ENCODE measurements around the gene ATF5. TPM values are rescaled to one million over a fixed set of nuclear protein-coding genes. Genes with fewer than 3 reads are reported as not detected.

ATF5 gene
- total and polyA plus RNA-seq, 2 of the 8 experiments (the other 6 are each of a cell fraction or from before 2014, with no cell fraction given): 6.2 to 13.1 TPM

GRCh38 chr19:49894011-49894664, 34.9 kb upstream of the ATF5 start:
- Histone ChIP-seq H2BK20ac (ENCODE audit: low read length) (no peak overlapping the region), H3K4me1 (replicated peaks in 1 of 4; ENCODE audit: control insufficient read depth in 3 of 4, insufficient read depth in 4 of 4, low read length in 3 of 4) (peaks cover 0 to 15% (median 8%) of the 10 kb centered on the region in 4 experiments; a peak in 5 of 7 replicates), H4K5ac (ENCODE audit: insufficient read length, low read depth, low read length) (no peak overlapping the region), H3K4me2 (ENCODE audit: insufficient read depth in 1 of 2, low read depth in 2 of 2, low read length in 2 of 2) (no peak overlapping the region), H2BK120ac (replicated peaks; ENCODE audit: low read depth, low read length) (no peak overlapping the region), H3K27me3 (replicated peaks in 1 of 4; ENCODE audit: control insufficient read depth in 3 of 4, extremely low read depth in 1 of 4, insufficient read depth in 3 of 4, low read length in 3 of 4) (peaks cover 0 to 9% (median 5%) of the 10 kb centered on the region in 4 experiments; a peak in 4 of 7 replicates), H2BK15ac (ENCODE audit: low read length) (no peak overlapping the region), H3K9ac (replicated peaks in 1 of 4; ENCODE audit: extremely low read depth in 1 of 4, low read depth in 3 of 4, low read length in 3 of 4) (no peak overlapping the region), H3K4ac (replicated peaks; ENCODE audit: insufficient read length, low read depth, low read length) (no peak overlapping the region), H3K18ac (ENCODE audit: extremely low read depth, low read length) (no peak overlapping the region), H4K20me1 (replicated peaks in 1 of 2; ENCODE audit: control insufficient read depth in 1 of 2, insufficient read depth in 2 of 2, low read length in 2 of 2) (peaks cover 0 to 1% of the 10 kb centered on the region in 2 experiments), H3K56ac (replicated peaks; ENCODE audit: insufficient read length, low read depth, low read length) (no peak overlapping the region), H4K8ac (ENCODE audit: extremely low read depth, insufficient read depth, low read length) (no peak overlapping the region), H3K23me2 (ENCODE audit: low read depth, low read length) (peaks cover 2% of the 10 kb centered on the region; the same call in 1 of the 2 replicates), H2BK12ac (ENCODE audit: low read depth, low read length) (no peak overlapping the region), H2AFZ (ENCODE audit: low read length) (no peak overlapping the region), H3K79me1 (ENCODE audit: low read depth, low read length) (no peaks in the 10 kb centered on the region), H3K36me3 (ENCODE audit: control insufficient read depth in 2 of 4, insufficient read depth in 4 of 4, low read length in 3 of 4) (peaks cover 0 to 4% (median 0%) of the 10 kb centered on the region in 4 experiments; a peak in 2 of 8 replicates), H3K4me3 (ENCODE audit: extremely low read depth in 1 of 4, insufficient read depth in 2 of 4, low read depth in 3 of 4, low read length in 4 of 4) (no peak overlapping the region), H2AK5ac (ENCODE audit: low read depth, low read length) (no peak overlapping the region), H4K91ac (replicated peaks; ENCODE audit: insufficient read length, low read length) (no peak overlapping the region), H3K79me2 (ENCODE audit: control insufficient read depth in 1 of 2, insufficient read depth in 2 of 2, low read length in 2 of 2) (no peaks in the 10 kb centered on the region), H3K14ac (ENCODE audit: insufficient read length) (no peak overlapping the region), H2BK5ac (ENCODE audit: low read depth, low read length) (no peak overlapping the region), H3K27ac (ENCODE audit: low read depth, low read length) (no peak overlapping the region), H3K9me3 (ENCODE audit: insufficient read depth in 2 of 2, low read depth in 1 of 2, low read length in 1 of 2) (peaks cover 0 to 7% of the 10 kb centered on the region in 2 experiments; a peak in 3 of 4 replicates), H3K23ac (ENCODE audit: insufficient read length) (no peak overlapping the region)
- 93% methylated on average over 16 of the region's 18 CpGs; no CpG with 5 or more reads in 1 of the 2 experiments for WGBS, 2 experiments (ENCODE audit: extremely low coverage in 1 of 2, insufficient coverage in 1 of 2, insufficient read length in 1 of 2, insufficient replicate concordance in 2 of 2, low coverage in 1 of 2, low lambda C conversion rate in 2 of 2, missing lambda C conversion rate in 1 of 2)
- POLR2A ChIA-PET (ENCODE audit: partially characterized antibody): interaction anchor here (1.2 to 9.5 kb wide), 8 partner anchors 13 to 35 kb away, joined by 3 to 82 read pairs (median 5); partner anchors contain the start of genes AKT1S1, ATF5, NUP62 and TBC1D17
- FAIRE-seq (no peak), DNase-seq (ENCODE audit: low read depth in 1 of 2, low spot score in 2 of 2) (no peak)
- CTCF ChIA-PET (ENCODE audit: partially characterized antibody): interaction anchor here (0.6 to 2.7 kb wide), 7 partner anchors 13 to 860 kb away, joined by 3 to 15 read pairs (median 3); no protein-coding TSS in a partner anchor
- TF ChIP-seq TBP (IDR thresholded peaks at IDR 0.05; ENCODE audit: low read depth, low read length) (no peak), HDAC6 (IDR thresholded peaks at IDR 0.05; ENCODE audit: low read depth, low read length) (no peak), SIX5 (IDR thresholded peaks at IDR 0.05; ENCODE audit: low read depth, low read length) (no peak), EP300 (IDR thresholded peaks at IDR 0.05; ENCODE audit: borderline replicate concordance in 1 of 2, low read depth in 2 of 2, low read length in 2 of 2) (no peak), RXRA (IDR thresholded peaks at IDR 0.05; ENCODE audit: insufficient read depth, low read depth, low read length) (no peak), SP4 (IDR thresholded peaks at IDR 0.05; ENCODE audit: low read length) (no peak), CHD2 (IDR thresholded peaks at IDR 0.05; ENCODE audit: low read length) (no peak), SP2 (IDR thresholded peaks at IDR 0.05; ENCODE audit: low read length) (no peak), SIN3A (conservative IDR thresholded peaks at IDR 0.05 in 1 of 2, IDR thresholded peaks at IDR 0.05 in 1 of 2; ENCODE audit: low read depth in 1 of 2, low read length in 2 of 2) (no peak), JUND (IDR thresholded peaks at IDR 0.05; ENCODE audit: low read length) (no peak), SP1 (IDR thresholded peaks at IDR 0.05; ENCODE audit: low read depth, low read length) (no peak), RNF2 (IDR thresholded peaks at IDR 0.05; ENCODE audit: borderline replicate concordance, low read depth, low read length, missing control alignments, poor library complexity, severe bottlenecking) (no peak), TCF12 (IDR thresholded peaks at IDR 0.05; ENCODE audit: low read depth, low read length) (no peak)

Measured in H1 (cell line).